H1 (cell line): ENCODE measurements around the gene ZNF581.

Experiments used
- BCL11A ChIP-seq, 2 experiments: IDR thresholded peaks; one replicate each; pipeline ENCODE4 v1.6.1; 2011; ENCODE audit warnings: low read depth in 2 of 2, low read length in 2 of 2, mild to moderate bottlenecking in 2 of 2
- CBX5 ChIP-seq: fragments of 300-800, 300-1000 bp; sonication (generic); IDR thresholded peaks from 2 replicates; pipeline ENCODE4 v1.7.1; 2016; ENCODE audit warnings: antibody characterized with exemption, low read length, low read depth
- CTCF ChIP-seq, 3 experiments: IDR thresholded peaks; 1 replicate in 2 of 3; 2 replicates in 1 of 3; pipeline versions ENCODE4 v1.5.1 to v1.6.1; 2011; ENCODE audit warnings: low read length in 3 of 3, mild to moderate bottlenecking in 3 of 3, inconsistent platforms in 2 of 3, low read depth in 1 of 3, moderate library complexity in 1 of 3; ENCODE audit not compliant: insufficient read depth in 1 of 3; ENCODE audit errors: control extremely low read depth in 1 of 3
- HDAC6 ChIP-seq: IDR thresholded peaks from one replicate; pipeline ENCODE4 v1.7.1; 2012; ENCODE audit warnings: low read depth, mild to moderate bottlenecking, inconsistent platforms, low read length, moderate library complexity
- JUN ChIP-seq: IDR thresholded peaks from 2 replicates; pipeline ENCODE4 v1.6.1; 2011; ENCODE audit warnings: low read depth, mild to moderate bottlenecking, improper control_type of control experiment, low read length
- JUND ChIP-seq: IDR thresholded peaks from 2 replicates; pipeline ENCODE4 v1.6.1; 2011; ENCODE audit warnings: mild to moderate bottlenecking, improper control_type of control experiment, low read length
- POLR2A ChIP-seq, 2 experiments: IDR thresholded peaks; 1 replicate in 1 of 2; 2 replicates in 1 of 2; pipeline ENCODE4 v1.6.1; 2011; ENCODE audit warnings: low read depth in 2 of 2, low read length in 2 of 2, mild to moderate bottlenecking in 2 of 2; ENCODE audit errors: control extremely low read depth in 1 of 2
- POLR2AphosphoS5 ChIP-seq: IDR thresholded peaks from 2 replicates; pipeline ENCODE4 v1.6.1; 2011; ENCODE audit warnings: low read depth, low read length
- RAD21 ChIP-seq, 2 experiments: IDR thresholded peaks in 1 of 2; conservative IDR thresholded peaks in 1 of 2; 2 replicates each; pipeline ENCODE4 v1.6.1; 2011; ENCODE audit warnings: low read depth in 2 of 2, low read length in 2 of 2, improper control_type of control experiment in 1 of 2, inconsistent platforms in 1 of 2, mild to moderate bottlenecking in 1 of 2, moderate library complexity in 1 of 2
- SIN3A ChIP-seq, 2 experiments: IDR thresholded peaks in 1 of 2; conservative IDR thresholded peaks in 1 of 2; 2 replicates each; pipeline ENCODE4 v1.6.1; 2011 to 2012; ENCODE audit warnings: low read length in 2 of 2, improper control_type of control experiment in 1 of 2, low read depth in 1 of 2, mild to moderate bottlenecking in 1 of 2
- SIRT6 ChIP-seq: IDR thresholded peaks from one replicate; pipeline ENCODE4 v1.7.1; 2012; ENCODE audit warnings: low read length, inconsistent platforms
- SP1 ChIP-seq: IDR thresholded peaks from 2 replicates; pipeline ENCODE4 v1.6.1; 2011; ENCODE audit warnings: low read depth, low read length

GRCh38 chr19:55626350-55626749 is 17.1 kb upstream of the ZNF581 start:
- TF ChIP-seq CTCF (IDR thresholded peaks at IDR 0.05; ENCODE audit: control extremely low read depth in 1 of 3, insufficient read depth in 1 of 3, low read depth in 1 of 3, low read length in 3 of 3) (no peak), SP1 (no peak), POLR2A (IDR thresholded peaks at IDR 0.05; ENCODE audit: control extremely low read depth in 1 of 2, low read depth in 2 of 2, low read length in 2 of 2) (no peak), POLR2AphosphoS5 (no peak), JUN (no peak), BCL11A (IDR thresholded peaks at IDR 0.05; ENCODE audit: low read depth in 2 of 2, low read length in 2 of 2) (no peak), SIRT6 (no peak), RAD21 (IDR thresholded peaks at IDR 0.05 in 1 of 2, conservative IDR thresholded peaks at IDR 0.05 in 1 of 2; ENCODE audit: low read depth in 2 of 2, low read length in 2 of 2) (no peak), HDAC6 (no peak), JUND (no peak), SIN3A (conservative IDR thresholded peaks at IDR 0.05 in 1 of 2, IDR thresholded peaks at IDR 0.05 in 1 of 2; ENCODE audit: low read depth in 1 of 2, low read length in 2 of 2) (no peak), CBX5 (no peak)
